Brain pericyte (primary cell): ENCODE data around the gene NUFIP1.
"Not testable (repeated sequence)": the region's sequence is repeated elsewhere in the genome, so short reads cannot be mapped to it uniquely, and the experiment has no call there.

Experiments
- DNase-seq: peaks from one replicate; pipeline ENCODE4 v3.0.0-alpha.2; 2012; ENCODE audit warnings: low read depth, low spot score

NUFIP1 gene

DNA sequence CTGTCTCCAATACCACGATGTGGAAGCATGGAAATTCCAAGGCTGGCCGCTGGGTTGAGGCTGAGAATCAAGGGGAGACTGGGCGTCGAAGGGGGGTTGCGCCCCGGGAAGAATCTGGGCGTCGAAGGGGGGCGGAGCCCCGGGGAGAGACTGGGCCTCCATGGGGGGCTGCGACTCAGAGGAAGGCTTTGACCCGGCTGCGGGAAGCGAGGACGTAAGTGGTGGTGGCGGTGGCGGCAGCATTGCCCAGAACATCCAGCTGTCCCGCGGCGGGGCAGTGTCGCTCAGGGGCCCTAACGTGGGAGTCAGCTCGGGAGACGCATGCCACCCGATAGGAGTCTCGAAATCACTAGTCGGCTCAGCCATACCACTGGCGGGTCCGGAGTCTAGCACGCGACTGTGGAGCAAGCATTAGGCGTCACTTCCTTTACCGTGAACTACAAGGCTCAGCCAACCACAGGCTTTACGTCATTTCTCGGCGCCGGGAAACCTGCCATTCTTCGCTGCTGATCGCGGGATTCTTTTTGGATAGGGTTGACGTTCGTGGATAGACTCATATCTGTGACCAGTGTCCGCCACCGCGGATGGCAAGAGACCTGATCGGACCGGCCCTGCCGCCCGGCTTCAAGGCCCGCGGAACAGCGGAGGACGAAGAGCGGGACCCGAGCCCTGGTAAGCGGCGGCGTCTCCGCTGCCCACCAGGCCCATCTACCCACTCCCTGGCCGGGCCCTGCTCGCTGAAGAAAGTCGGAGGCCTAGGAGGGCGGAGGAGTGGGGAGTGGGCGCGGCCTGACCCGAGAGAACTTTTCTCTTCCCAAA lies at the start of gene NUFIP1, which contains the start of gene GPALPP1:
TSS of gene NUFIP1 (minus strand) at position 401 of the 819 bp plus-strand sequence. CDS start at position 366, 35 bp downstream.
TSS of gene GPALPP1 (plus strand) at position 468 of the 819 bp plus-strand sequence. CDS start at position 585, 117 bp downstream.
- peak; percentile 73 for DNase-seq

DNA sequence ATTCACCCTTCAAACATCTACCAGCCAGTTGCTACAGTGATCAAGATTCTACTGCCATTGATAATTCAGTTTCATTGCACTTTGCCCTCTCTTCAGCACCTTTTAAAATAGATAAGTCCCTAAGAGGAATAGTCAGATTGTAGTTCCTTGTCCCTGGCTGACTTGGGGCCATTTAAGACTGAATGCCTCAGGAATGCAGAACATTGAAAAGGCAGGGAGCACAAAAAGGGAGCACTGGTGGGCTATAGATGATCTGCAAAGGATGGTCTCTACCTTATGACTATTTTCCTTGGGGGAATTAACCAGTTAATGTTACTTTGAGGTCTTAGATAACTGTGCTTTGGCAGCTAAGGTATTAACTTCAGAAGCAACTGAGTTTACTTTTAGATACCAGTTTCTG lies 46.9 kb upstream of the NUFIP1 start:
- DNase-seq: no peak

- DNase-seq: no peak
Measured at GRCh38 chr13:45034342-45034741, 45.1 kb upstream of the NUFIP1 start.

DNA sequence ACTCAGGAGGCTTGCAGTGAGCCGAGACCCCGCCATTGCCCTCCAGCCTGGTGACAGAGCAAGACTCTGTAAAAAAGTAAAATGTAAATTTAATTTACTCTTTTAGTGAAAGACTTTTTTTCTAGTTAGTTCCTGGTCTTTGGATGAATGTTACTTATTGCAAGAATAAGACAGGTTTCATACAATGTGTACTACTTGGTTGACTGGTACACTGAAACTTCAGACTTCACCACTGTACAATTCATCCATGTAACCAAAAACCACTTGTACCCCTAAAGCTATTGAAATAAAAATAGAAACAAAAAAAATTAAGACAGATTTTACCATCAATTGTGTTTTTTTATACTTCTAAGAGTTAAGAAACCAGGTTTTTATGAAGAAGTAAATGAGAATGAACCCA lies 35.6 kb upstream of the NUFIP1 start:
- no peak for DNase-seq

GRCh38 chr13:45021250-45021649 lies 32.0 kb upstream of the NUFIP1 start:
- no peak for DNase-seq

- DNase-seq: not testable (repeated sequence)
Measured at GRCh38 chr13:45019981-45020380, 30.7 kb upstream of the NUFIP1 start.

DNA sequence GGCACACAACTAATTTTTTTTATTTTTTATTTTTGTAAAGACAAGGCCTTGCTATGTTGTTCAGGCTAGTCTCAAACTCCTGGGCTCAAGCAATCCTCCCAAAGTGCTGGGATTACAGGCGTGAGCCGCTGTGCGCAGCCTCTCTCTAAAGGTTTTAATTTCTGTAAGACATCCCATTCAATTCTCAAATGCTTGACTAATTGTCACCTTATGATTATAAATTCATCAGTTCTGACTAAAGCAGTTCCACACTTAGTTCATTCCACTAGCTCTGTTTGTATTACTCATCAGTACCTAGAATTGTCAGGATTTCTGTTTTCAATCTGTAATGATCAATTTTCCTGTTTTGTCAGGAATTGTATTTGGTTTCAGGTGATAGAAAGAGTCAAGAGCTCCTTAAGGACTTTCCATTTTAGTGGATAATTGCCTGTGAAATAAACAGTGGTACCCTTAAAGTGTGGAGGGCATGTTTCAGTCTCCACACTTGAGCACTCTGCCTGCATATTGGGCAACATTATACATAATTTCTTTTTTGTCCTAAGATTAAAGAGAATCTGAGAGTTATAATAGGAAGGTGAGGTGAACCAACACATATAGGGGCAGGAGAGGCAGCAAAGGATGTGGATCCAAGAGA lies 27.6 kb upstream of the NUFIP1 start:
- DNase-seq: no peak

DNA sequence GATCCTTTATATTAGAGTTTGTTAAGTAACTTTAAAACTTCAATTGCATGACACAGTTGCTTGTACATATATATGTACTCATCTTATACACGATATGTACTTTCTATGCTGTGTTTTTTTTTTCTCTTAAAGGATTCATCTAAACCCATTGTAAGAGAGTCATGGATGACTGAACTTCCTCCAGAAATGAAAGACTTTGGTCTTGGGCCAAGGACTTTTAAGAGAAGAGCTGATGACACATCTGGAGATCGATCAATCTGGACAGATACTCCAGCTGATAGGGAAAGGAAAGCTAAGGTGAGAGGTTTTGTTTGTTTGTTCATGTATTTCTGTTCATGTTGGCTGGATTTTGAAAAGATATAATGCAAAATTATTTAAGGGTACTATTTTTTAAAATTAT lies 26.0 kb upstream of the NUFIP1 start:
- no peak for DNase-seq

DNA sequence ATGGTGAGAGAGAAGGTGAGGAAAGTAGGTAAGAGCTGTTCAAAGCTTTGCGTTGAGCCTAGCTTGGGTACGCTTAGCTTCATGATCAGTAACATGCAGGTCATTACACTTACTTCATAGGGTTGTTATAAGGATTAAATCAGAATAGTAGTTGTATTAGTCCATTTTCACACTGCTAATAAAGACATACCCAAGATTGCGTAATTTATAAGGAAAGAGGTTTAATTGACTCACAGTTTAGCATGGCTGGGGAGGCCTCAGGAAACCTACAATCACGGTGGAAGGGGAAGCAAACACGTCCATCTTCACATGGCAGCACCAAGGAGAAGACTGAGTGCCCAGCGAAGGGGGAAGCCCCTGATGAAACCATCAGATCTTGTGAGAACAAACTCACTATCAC lies 21.9 kb upstream of the NUFIP1 start:
- no peak for DNase-seq

GRCh38 chr13:45007823-45008222 lies 18.6 kb upstream of the NUFIP1 start:
- DNase-seq: no peak

GRCh38 chr13:45007225-45007624 lies 18.0 kb upstream of the NUFIP1 start:
- DNase-seq: no peak

GRCh38 chr13:45004096-45004495 lies 14.8 kb upstream of the NUFIP1 start:
- no peak for DNase-seq

DNA sequence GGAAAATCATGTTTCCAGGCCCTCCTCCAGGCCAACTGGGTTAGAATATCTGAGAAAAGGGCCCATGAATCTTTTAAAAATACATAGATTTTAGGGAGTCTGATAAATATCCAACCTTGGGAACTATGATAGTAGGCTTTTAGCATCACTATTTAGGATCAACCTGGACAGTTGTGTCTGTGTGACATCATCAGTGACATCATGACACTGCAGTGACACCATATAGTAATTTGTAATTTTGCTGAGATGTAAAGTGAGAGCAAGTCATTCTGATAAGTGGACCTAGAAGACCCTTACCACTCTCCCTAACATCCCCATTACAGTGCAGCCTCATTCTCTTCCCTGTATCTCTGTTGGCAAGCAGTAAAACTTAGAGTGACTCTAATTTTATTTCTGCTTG lies 14.1 kb upstream of the NUFIP1 start:
- no peak for DNase-seq

GRCh38 chr13:44989941-44990340 lies 670 bp upstream of the NUFIP1 start:
- DNase-seq: no peak

DNA sequence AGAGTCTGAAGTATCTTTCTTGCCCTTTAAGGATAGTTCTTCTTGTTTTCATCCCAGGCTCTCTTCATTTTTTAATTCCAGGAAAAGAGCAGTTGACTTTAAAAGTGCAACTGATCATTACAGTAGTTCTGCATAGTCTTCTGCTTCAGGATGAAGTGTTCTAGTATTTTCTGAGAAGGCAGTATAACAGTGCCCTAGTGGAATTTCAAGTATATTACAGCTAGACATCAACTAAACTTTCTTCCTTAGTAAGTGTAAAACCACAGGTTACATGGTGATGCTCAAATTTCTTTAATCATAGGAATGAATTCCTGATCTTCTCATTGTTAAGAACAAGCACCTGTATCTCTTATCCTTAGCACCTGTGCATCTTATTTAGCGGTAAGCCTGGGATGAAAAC lies 10.9 kb downstream of the NUFIP1 start:
- DNase-seq: no peak

DNA sequence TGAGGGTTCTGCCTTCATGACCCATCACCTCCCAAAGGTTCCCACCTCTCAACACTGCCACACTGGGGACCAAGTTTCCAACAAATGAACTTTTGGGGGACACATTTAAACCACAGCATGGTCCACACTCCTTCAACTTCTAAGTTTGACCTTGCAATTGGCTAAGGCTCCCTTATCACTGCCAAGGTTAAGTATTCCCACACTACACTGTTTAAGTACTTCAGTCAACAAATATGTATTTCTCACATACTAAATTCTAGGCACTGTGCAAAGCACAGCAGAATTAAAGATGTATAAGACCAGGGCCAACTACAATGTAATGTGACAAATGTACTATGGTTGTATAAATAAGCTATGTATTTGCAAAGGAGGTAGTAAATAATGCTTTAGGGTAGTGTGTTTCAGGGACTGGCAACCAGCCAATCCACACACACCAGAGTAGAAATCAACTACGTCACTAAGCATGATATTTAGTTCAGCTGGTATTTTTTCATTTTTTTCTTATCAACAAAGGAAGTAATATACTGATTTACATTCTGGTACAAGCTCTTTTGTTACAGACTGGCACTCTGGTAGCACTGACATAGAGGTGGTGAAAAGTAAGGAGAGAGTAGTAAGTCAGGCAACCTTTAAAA lies 12.2 kb downstream of the NUFIP1 start:
- DNase-seq: no peak

- no peak for DNase-seq
Measured at GRCh38 chr13:44976196-44976595, 13.1 kb downstream of the NUFIP1 start.

- DNase-seq: no peak
Measured at GRCh38 chr13:44974056-44974793, 15.0 kb downstream of the NUFIP1 start.

GRCh38 chr13:44972956-44973581 lies 16.2 kb downstream of the NUFIP1 start:
- DNase-seq: no peak

DNA sequence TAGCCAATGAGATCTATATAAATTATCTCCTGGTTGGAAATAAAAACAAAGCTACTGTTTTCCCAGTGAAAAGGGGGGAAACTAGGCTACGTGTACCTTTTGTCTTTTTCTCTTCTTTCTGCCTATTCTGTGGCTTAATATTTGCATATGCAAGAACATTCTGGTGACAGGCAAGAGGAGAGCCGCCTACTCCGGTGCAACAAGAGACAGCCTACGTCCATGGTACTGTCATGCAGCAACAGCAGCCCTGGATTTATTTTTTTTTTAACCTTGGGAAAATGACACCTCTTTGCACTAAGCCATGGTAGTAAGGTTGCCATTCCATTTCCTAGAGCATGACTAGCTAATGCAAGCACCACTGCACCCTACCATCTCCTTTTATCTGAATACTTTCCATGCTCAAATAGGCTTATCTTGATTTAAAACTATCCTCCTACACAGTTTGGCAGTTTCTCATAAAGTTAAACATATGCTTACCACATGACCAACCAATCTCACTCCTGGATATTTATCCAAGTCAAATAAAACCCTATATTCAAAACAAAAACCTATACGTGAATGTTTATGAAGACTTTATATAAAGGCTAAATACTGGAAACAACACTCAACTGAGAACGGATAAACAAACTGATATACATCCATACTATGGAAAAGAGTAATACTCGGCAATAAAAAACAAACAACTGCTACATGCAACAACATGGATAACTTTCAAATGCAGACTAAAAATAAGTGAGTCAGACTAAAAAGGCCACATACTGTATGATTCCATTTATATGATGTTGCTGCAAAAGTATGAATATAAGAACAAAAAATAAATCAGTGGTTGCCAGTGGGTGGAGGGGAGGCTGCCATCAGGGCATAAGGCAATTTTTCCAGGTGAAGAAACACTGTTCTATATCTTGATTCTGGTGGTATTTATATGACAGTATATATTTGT lies 17.3 kb downstream of the NUFIP1 start:
- DNase-seq: no peak
